Islet precursor cell (in vitro differentiated cells): Measurements from ENCODE around the gene TMEM242.

ENCODE experiments used
- DNase-seq: peaks from one replicate; pipeline ENCODE4 v3.0.0-alpha.2; 2018

The TMEM242 gene

GRCh38 chr6:157268835-157269234, 54.5 kb downstream of the TMEM242 start:
- DNase-seq, result no peak

GRCh38 chr6:157268396-157268795, 54.9 kb downstream of the TMEM242 start:
- DNase-seq, result no peak

- no peak for DNase-seq
These were observed 55.7 kb downstream of the TMEM242 start for GRCh38 chr6:157267654-157268053.

- DNase-seq, result no peak
These were observed 56.2 kb downstream of the TMEM242 start for GRCh38 chr6:157267109-157267611.

- no peak for DNase-seq
These were observed 56.8 kb downstream of the TMEM242 start for GRCh38 chr6:157266274-157267101.

- no peak for DNase-seq
These were observed 57.7 kb downstream of the TMEM242 start for GRCh38 chr6:157265635-157266034.

GRCh38 chr6:157265186-157265585, 58.1 kb downstream of the TMEM242 start:
- no peak for DNase-seq

GRCh38 chr6:157264701-157265100, 58.6 kb downstream of the TMEM242 start:
- no peak for DNase-seq

GRCh38 chr6:157263881-157264397, 59.4 kb downstream of the TMEM242 start:
- DNase-seq, result no peak

- DNase-seq, result no peak
These were observed 60.2 kb downstream of the TMEM242 start for GRCh38 chr6:157263146-157263545.

GRCh38 chr6:157261606-157262005, 61.7 kb downstream of the TMEM242 start:
- no peak for DNase-seq

- DNase-seq, result no peak
These were observed 62.4 kb downstream of the TMEM242 start for GRCh38 chr6:157260735-157261410.

GRCh38 chr6:157259443-157259842, 63.9 kb downstream of the TMEM242 start:
- DNase-seq, result no peak

GRCh38 chr6:157258878-157259277, 64.4 kb downstream of the TMEM242 start:
- no peak for DNase-seq

GRCh38 chr6:157255079-157255478, 68.2 kb downstream of the TMEM242 start:
- DNase-seq, result no peak

GRCh38 chr6:157254538-157254937, 68.8 kb downstream of the TMEM242 start:
- DNase-seq, result no peak

- no peak for DNase-seq
These were observed 69.6 kb downstream of the TMEM242 start for GRCh38 chr6:157253699-157254098.

GRCh38 chr6:157253017-157253416, 70.3 kb downstream of the TMEM242 start:
- no peak for DNase-seq

- no peak for DNase-seq
These were observed 71.6 kb downstream of the TMEM242 start for GRCh38 chr6:157251586-157252247.

- DNase-seq, result no peak
These were observed 73.5 kb downstream of the TMEM242 start for GRCh38 chr6:157249826-157250225.

- DNase-seq, result no peak
These were observed 75.1 kb downstream of the TMEM242 start for GRCh38 chr6:157248264-157248663.

- no peak for DNase-seq
These were observed 76.4 kb downstream of the TMEM242 start for GRCh38 chr6:157246771-157247484.
